ENCODE data around the gene C1QTNF4. TPM values are rescaled to one million over a fixed set of nuclear protein-coding genes. Genes with fewer than 3 reads are reported as not detected.

The C1QTNF4 gene
- total RNA-seq, 4 donors from 2014 or later, result 0.68 to 7.8 (median 1.8) TPM

GRCh38 chr11:47617417-47617809, 23.2 kb upstream of the C1QTNF4 start:
- no peak for TF ChIP-seq EP300 (IDR thresholded peaks at IDR 0.05; ENCODE audit: low read depth)
- TF ChIP-seq POLR2AphosphoS5 (IDR thresholded peaks at IDR 0.05), result no peak
- TF ChIP-seq POLR2A (IDR thresholded peaks at IDR 0.05), result no peak
- TF ChIP-seq CTCF (IDR thresholded peaks at IDR 0.05), result no peak
- in situ Hi-C loops (cut with MboI; ENCODE audit: low pct_ligation_motif_present in 1 of 4, low pct_unique_long_range_greater_than_20kb in 1 of 4, low sequenced_read_pairs in 3 of 4) (no loop called here), intact Hi-C loops (cut with DNase I; ENCODE audit: low total_unique reads) (no loop called here)
- 63 to 75% methylated on average over 3 of the region's 3 CpGs for WGBS, 2 donors (ENCODE audit: low coverage in 1 of 2)
- Histone ChIP-seq H3K9me3 (no peaks in the 10 kb centered on the region), H3K4me1 (peaks cover 0 to 7% (median 0%) of the 10 kb centered on the region in 4 donors), H3K4me3 (no peak overlapping the region), H3K27me3 (no peaks in the 10 kb centered on the region), H3K36me3 (peaks cover 0 to 35% (median 9%) of the 10 kb centered on the region in 4 donors), H3K27ac (no peak overlapping the region)
- no peak for DNase-seq

- no peak overlapping the region for H3K4me3 ChIP-seq
- peaks cover 0 to 7% (median 0%) of the 10 kb centered on the region in 4 donors for H3K4me1 ChIP-seq
- WGBS, 2 donors (ENCODE audit: low coverage in 1 of 2), result 70 to 88% methylated on average over 3 to 10 of the region's 10 CpGs
- H3K9me3 ChIP-seq, result no peaks in the 10 kb centered on the region
- H3K36me3 ChIP-seq, result peaks cover 0 to 29% (median 6%) of the 10 kb centered on the region in 4 donors
- H3K27me3 ChIP-seq, result no peaks in the 10 kb centered on the region
- intact Hi-C loops (cut with DNase I; ENCODE audit: low total_unique reads), result no loop called here
- no peak overlapping the region for H3K27ac ChIP-seq
- in situ Hi-C loops (cut with MboI; ENCODE audit: low pct_ligation_motif_present in 1 of 4, low pct_unique_long_range_greater_than_20kb in 1 of 4, low sequenced_read_pairs in 3 of 4), result no loop called here
- TF ChIP-seq POLR2A (IDR thresholded peaks at IDR 0.05) (no peak), POLR2AphosphoS5 (IDR thresholded peaks at IDR 0.05) (no peak), CTCF (IDR thresholded peaks at IDR 0.05) (peak; percentile 36 to 42 (median 38))
- DNase-seq, result peak; percentile 25
These were observed 22.7 kb upstream of the C1QTNF4 start for GRCh38 chr11:47616726-47617416.

DNA sequence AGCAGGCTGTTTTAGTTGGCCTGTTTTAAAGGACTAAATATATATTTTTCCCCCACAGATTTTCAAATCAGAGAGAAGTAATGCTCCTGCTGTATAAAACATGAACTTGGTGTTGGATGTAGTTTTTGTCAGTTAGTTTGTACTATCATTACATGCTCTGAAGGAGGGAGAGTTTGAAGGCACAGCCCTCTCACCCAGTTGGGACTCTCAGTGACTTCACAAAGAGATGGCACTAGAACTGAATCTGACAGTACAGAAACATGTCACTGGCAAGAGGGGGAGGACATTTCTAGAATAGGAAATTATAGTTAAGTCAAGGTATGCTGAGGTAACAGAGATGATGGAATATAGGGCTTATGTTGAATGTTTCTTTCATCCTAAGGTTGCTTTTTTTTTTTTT, 21.0 kb upstream of the C1QTNF4 start:
- Histone ChIP-seq H3K4me3 (no peak overlapping the region), H3K4me1 (peaks cover 0 to 12% (median 0%) of the 10 kb centered on the region in 4 donors), H3K9me3 (no peaks in the 10 kb centered on the region), H3K27ac (no peak overlapping the region), H3K27me3 (no peaks in the 10 kb centered on the region), H3K36me3 (peaks cover 0 to 13% (median 2%) of the 10 kb centered on the region in 4 donors)
- intact Hi-C loops (cut with DNase I; ENCODE audit: low total_unique reads), result no loop called here
- TF ChIP-seq CTCF (IDR thresholded peaks at IDR 0.05), result no peak
- TF ChIP-seq POLR2AphosphoS5 (IDR thresholded peaks at IDR 0.05), result no peak
- no peak for TF ChIP-seq EP300 (IDR thresholded peaks at IDR 0.05; ENCODE audit: low read depth)
- TF ChIP-seq POLR2A (IDR thresholded peaks at IDR 0.05), result no peak
- no peak for DNase-seq
- in situ Hi-C loops (cut with MboI; ENCODE audit: low pct_ligation_motif_present in 1 of 4, low pct_unique_long_range_greater_than_20kb in 1 of 4, low sequenced_read_pairs in 3 of 4), result no loop called here

GRCh38 chr11:47611348-47611794, 17.2 kb upstream of the C1QTNF4 start:
- 79% methylated on average over 6 of the region's 6 CpGs; no CpG with 5 or more reads in 1 of the 2 donors for WGBS, 2 donors (ENCODE audit: low coverage in 1 of 2)
- no peak for TF ChIP-seq POLR2A (IDR thresholded peaks at IDR 0.05)
- no peak for TF ChIP-seq CTCF (IDR thresholded peaks at IDR 0.05)
- TF ChIP-seq POLR2AphosphoS5 (IDR thresholded peaks at IDR 0.05), result no peak
- no peak for TF ChIP-seq EP300 (IDR thresholded peaks at IDR 0.05; ENCODE audit: low read depth)
- no peaks in the 10 kb centered on the region for H3K9me3 ChIP-seq
- no peaks in the 10 kb centered on the region for H3K36me3 ChIP-seq
- in situ Hi-C loops (cut with MboI; ENCODE audit: low pct_ligation_motif_present in 1 of 4, low pct_unique_long_range_greater_than_20kb in 1 of 4, low sequenced_read_pairs in 3 of 4), result no loop called here
- H3K4me3 ChIP-seq, result no peak overlapping the region
- peaks cover 0 to 5% (median 0%) of the 10 kb centered on the region in 4 donors for H3K4me1 ChIP-seq
- DNase-seq, result no peak
- no peaks in the 10 kb centered on the region for H3K27me3 ChIP-seq
- no peak overlapping the region for H3K27ac ChIP-seq
- intact Hi-C loops (cut with DNase I; ENCODE audit: low total_unique reads), result no loop called here

Data from transverse colon (tissue), 4 donors.